Keratinocyte (primary cell): Measurements from ENCODE around the gene PLAAT4. TPM values are rescaled to one million over a fixed set of nuclear protein-coding genes. Genes with fewer than 3 reads are reported as not detected.

Experiments used
- DNase-seq: peaks from one replicate; pipeline ENCODE4 v3.0.0-alpha.2; 2011; ENCODE audit warnings: low read depth, missing footprints, low spot score
- FAIRE-seq: peaks from 2 replicates; lab custom pipeline; 2011; peaks lifted over from hg19 to GRCh38; lab: Jason Lieb, UNC
- H2AFZ ChIP-seq: 2 replicates; pipeline ENCODE4 v1.6.0; 2012; ENCODE audit warnings: low read length, control low read depth, inconsistent platforms; ENCODE audit not compliant: control insufficient read depth
- H3K27ac ChIP-seq: 2 replicates; pipeline ENCODE4 v1.5.1; 2011; ENCODE audit warnings: low read length; ENCODE audit not compliant: control insufficient read depth, insufficient read depth
- H3K27me3 ChIP-seq: 3 replicates; pipeline ENCODE4 v1.6.0; 2011; ENCODE audit warnings: low read length; ENCODE audit not compliant: control insufficient read depth, insufficient read depth; ENCODE audit errors: extremely low read depth
- H3K36me3 ChIP-seq, 2 experiments: 2 replicates in 1 of 2; 3 replicates in 1 of 2; pipeline ENCODE4 v1.5.1; 2011; ENCODE audit warnings: low read length in 2 of 2, mild to moderate bottlenecking in 1 of 2; ENCODE audit not compliant: control insufficient read depth in 2 of 2, insufficient read depth in 2 of 2; ENCODE audit errors: extremely low read depth in 1 of 2
- H3K4me1 ChIP-seq: 3 replicates; pipeline ENCODE4 v1.5.1; 2011; ENCODE audit warnings: low read length; ENCODE audit not compliant: control insufficient read depth, insufficient read depth; ENCODE audit errors: extremely low read depth
- H3K4me2 ChIP-seq: 3 replicates; pipeline ENCODE4 v1.6.0; 2011; ENCODE audit warnings: low read depth, low read length; ENCODE audit not compliant: control insufficient read depth, insufficient read depth; ENCODE audit errors: extremely low read depth
- H3K4me3 ChIP-seq, 3 experiments: fragments of 200-600 bp in 1 of 3; sonication (generic) in 1 of 3; 2 replicates in 2 of 3; 3 replicates in 1 of 3; pipeline ENCODE4 v1.5.1; 2011 to 2016; ENCODE audit warnings: low read length in 3 of 3, mild to moderate bottlenecking in 3 of 3, control low read depth in 2 of 3, inconsistent platforms in 1 of 3, low read depth in 1 of 3, mixed read lengths in 1 of 3, mixed run types in 1 of 3, moderate library complexity in 1 of 3; ENCODE audit not compliant: control insufficient read depth in 2 of 3, insufficient read depth in 2 of 3; ENCODE audit errors: extremely low read depth in 1 of 3
- H3K79me2 ChIP-seq: 2 replicates; pipeline ENCODE4 v1.6.0; 2012; ENCODE audit warnings: low read length; ENCODE audit not compliant: control insufficient read depth, insufficient read depth
- H3K9ac ChIP-seq: 3 replicates; pipeline ENCODE4 v1.6.0; 2011; ENCODE audit warnings: low read length; ENCODE audit not compliant: control insufficient read depth, insufficient read depth; ENCODE audit errors: extremely low read depth
- H3K9me1 ChIP-seq: 3 replicates; pipeline ENCODE4 v1.6.0; 2011; ENCODE audit warnings: low read length; ENCODE audit not compliant: control insufficient read depth, insufficient read depth; ENCODE audit errors: extremely low read depth
- H3K9me3 ChIP-seq: 2 replicates; pipeline ENCODE4 v1.5.1; 2012; ENCODE audit warnings: low read depth, low read length; ENCODE audit not compliant: control insufficient read depth
- H4K20me1 ChIP-seq: 3 replicates; pipeline ENCODE4 v1.6.0; 2011; ENCODE audit warnings: low read length; ENCODE audit not compliant: control insufficient read depth, insufficient read depth; ENCODE audit errors: extremely low read depth
- EZH2 ChIP-seq: IDR thresholded peaks from one replicate; pipeline ENCODE4 v1.6.1; 2012; ENCODE audit warnings: inconsistent platforms, mild to moderate bottlenecking, low read length, moderate library complexity
- dilution Hi-C: fragments of 300-500 bp; cut with MboI; formaldehyde crosslinking; loops from one replicate; pipeline ENCODE4 v1.7.0; 2020; ENCODE audit warnings: low sequenced_read_pairs; ENCODE audit not compliant: extremely low pct_ligation_motif_present
- polyA plus RNA-seq, 5 experiments: library from polyadenylated mRNA; depleted of rRNA in 3 of 5; stranded (reverse) in 3 of 5; stranded (forward) in 1 of 5; unstranded in 1 of 5; fragments of >200 nt; gene quantifications; 1 replicate in 1 of 5; 2 replicates in 3 of 5; 3 replicates in 1 of 5; pipeline versions ENCODE4 v1.2.1 to v1.2.3, GENCODE V29; 2011 to 2012; ENCODE audit warnings: missing spikeins in 2 of 5, low read depth in 1 of 5, low replicate concordance in 1 of 5
- TF ChIP-seq, protein P1 (sequence below), 3 experiments: IDR thresholded peaks in 1 of 3; conservative IDR thresholded peaks in 1 of 3; optimal IDR thresholded peaks in 1 of 3; 2 replicates in 2 of 3; 3 replicates in 1 of 3; pipeline versions ENCODE3 to v1.5.1; 2011; ENCODE audit warnings: low read length in 3 of 3, mild to moderate bottlenecking in 3 of 3, moderate library complexity in 2 of 3, control low read depth in 1 of 3, inconsistent platforms in 1 of 3; ENCODE audit not compliant: insufficient read depth in 2 of 3; ENCODE audit errors: extremely low read depth in 1 of 3

Gene PLAAT4
- polyA plus RNA-seq, 1 donor (not counting 4 experiments of a cell fraction or from before 2014, with no cell fraction given): 2.0 TPM

GRCh38 chr11:63554877-63555223, 18.2 kb downstream of the PLAAT4 start:
- Histone ChIP-seq H3K9me3 (no peaks in the 10 kb centered on the region), H3K27me3 (no peaks in the 10 kb centered on the region), H3K4me1 (peaks cover 2% of the 10 kb centered on the region), H2AFZ (no peak overlapping the region), H3K9me1 (no peaks in the 10 kb centered on the region), H3K27ac (no peak overlapping the region), H3K79me2 (no peaks in the 10 kb centered on the region), H3K9ac (no peak overlapping the region), H4K20me1 (no peaks in the 10 kb centered on the region), H3K4me2 (no peak overlapping the region), H3K36me3 (no peaks in the 10 kb centered on the region), H3K4me3 (no peak overlapping the region)
- DNase-seq: no peak
- dilution Hi-C loops: no loop called here
- no peak for FAIRE-seq
- TF ChIP-seq, protein P1, sequence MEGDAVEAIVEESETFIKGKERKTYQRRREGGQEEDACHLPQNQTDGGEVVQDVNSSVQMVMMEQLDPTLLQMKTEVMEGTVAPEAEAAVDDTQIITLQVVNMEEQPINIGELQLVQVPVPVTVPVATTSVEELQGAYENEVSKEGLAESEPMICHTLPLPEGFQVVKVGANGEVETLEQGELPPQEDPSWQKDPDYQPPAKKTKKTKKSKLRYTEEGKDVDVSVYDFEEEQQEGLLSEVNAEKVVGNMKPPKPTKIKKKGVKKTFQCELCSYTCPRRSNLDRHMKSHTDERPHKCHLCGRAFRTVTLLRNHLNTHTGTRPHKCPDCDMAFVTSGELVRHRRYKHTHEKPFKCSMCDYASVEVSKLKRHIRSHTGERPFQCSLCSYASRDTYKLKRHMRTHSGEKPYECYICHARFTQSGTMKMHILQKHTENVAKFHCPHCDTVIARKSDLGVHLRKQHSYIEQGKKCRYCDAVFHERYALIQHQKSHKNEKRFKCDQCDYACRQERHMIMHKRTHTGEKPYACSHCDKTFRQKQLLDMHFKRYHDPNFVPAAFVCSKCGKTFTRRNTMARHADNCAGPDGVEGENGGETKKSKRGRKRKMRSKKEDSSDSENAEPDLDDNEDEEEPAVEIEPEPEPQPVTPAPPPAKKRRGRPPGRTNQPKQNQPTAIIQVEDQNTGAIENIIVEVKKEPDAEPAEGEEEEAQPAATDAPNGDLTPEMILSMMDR (optimal IDR thresholded peaks at IDR 0.05 in 1 of 3, IDR thresholded peaks at IDR 0.05 in 1 of 3, conservative IDR thresholded peaks at IDR 0.05 in 1 of 3; ENCODE audit: extremely low read depth in 1 of 3, insufficient read depth in 2 of 3, low read length in 3 of 3): no peak
- TF ChIP-seq EZH2: no peak

DNA sequence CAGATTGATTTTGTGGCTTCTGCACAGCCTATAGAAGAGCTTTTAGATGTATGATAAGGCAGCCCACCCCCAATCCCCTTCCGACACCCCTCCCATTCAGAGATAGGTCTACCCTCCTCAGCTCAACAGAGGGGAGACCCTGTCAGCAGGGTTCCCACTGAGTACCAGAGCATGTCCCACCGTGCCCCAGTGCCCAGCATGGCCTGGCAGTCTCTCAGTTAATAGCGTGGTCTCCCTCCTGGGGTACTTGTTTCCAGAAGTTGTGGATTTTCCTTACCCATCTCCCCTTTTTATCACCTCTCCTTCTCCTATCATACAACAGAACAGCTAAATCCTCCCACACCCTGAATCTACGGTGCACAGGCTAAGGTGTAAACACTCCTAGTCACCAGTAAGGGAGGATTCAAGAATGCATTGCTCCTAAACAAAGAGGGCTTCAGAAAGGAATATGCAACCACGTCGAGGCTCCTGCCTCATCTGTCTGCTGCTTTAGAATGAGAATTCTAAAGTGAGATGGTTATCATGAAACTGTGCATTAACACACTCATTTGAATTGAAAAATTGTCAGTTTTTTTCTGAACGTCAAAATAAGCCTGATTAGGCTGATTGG, 19.9 kb downstream of the PLAAT4 start:
- Histone ChIP-seq H3K9me3 (no peaks in the 10 kb centered on the region), H3K4me3 (no peak overlapping the region), H3K9me1 (no peaks in the 10 kb centered on the region), H3K9ac (no peak overlapping the region), H3K4me2 (no peak overlapping the region), H2AFZ (no peak overlapping the region), H3K79me2 (no peaks in the 10 kb centered on the region), H3K27ac (no peak overlapping the region), H3K27me3 (no peaks in the 10 kb centered on the region), H3K36me3 (no peaks in the 10 kb centered on the region), H3K4me1 (peaks cover 13% of the 10 kb centered on the region), H4K20me1 (no peaks in the 10 kb centered on the region)
- dilution Hi-C loops: no loop called here
- TF ChIP-seq EZH2: no peak
- TF ChIP-seq, protein P1 (optimal IDR thresholded peaks at IDR 0.05 in 1 of 3, IDR thresholded peaks at IDR 0.05 in 1 of 3, conservative IDR thresholded peaks at IDR 0.05 in 1 of 3; ENCODE audit: extremely low read depth in 1 of 3, insufficient read depth in 2 of 3, low read length in 3 of 3): no peak
- DNase-seq: no peak
- FAIRE-seq: no peak
